Upper lobe of left lung (tissue), 4 donors: Measurements from ENCODE around the gene HMBS.

ENCODE experiments used
- EP300 ChIP-seq, 4 donors: sonication (generic); formaldehyde crosslinking; IDR thresholded peaks; one replicate each; pipeline ENCODE4 v1.5.1; 2017; ENCODE audit warnings: antibody characterized with exemption in 4 of 4, control low read depth in 2 of 4
- TF ChIP-seq, protein P1 (sequence below), 6 experiments: fragments of 450-650 bp in 4 of 6; fragments of 200-600 bp in 2 of 6; sonication (generic) in 2 of 6; IDR thresholded peaks; one replicate each; pipeline ENCODE4 v1.5.1; 2016 to 2019; ENCODE audit warnings: antibody characterized with exemption in 6 of 6

GRCh38 chr11:119100246-119100970, 15.7 kb downstream of the HMBS start:
- TF ChIP-seq, protein P1, sequence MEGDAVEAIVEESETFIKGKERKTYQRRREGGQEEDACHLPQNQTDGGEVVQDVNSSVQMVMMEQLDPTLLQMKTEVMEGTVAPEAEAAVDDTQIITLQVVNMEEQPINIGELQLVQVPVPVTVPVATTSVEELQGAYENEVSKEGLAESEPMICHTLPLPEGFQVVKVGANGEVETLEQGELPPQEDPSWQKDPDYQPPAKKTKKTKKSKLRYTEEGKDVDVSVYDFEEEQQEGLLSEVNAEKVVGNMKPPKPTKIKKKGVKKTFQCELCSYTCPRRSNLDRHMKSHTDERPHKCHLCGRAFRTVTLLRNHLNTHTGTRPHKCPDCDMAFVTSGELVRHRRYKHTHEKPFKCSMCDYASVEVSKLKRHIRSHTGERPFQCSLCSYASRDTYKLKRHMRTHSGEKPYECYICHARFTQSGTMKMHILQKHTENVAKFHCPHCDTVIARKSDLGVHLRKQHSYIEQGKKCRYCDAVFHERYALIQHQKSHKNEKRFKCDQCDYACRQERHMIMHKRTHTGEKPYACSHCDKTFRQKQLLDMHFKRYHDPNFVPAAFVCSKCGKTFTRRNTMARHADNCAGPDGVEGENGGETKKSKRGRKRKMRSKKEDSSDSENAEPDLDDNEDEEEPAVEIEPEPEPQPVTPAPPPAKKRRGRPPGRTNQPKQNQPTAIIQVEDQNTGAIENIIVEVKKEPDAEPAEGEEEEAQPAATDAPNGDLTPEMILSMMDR (IDR thresholded peaks at IDR 0.05): peak in 2 of 6 experiments; percentile 7 to 16
- TF ChIP-seq EP300 (IDR thresholded peaks at IDR 0.05): no peak
